ENCODE results near the gene SMG9.

DNA sequence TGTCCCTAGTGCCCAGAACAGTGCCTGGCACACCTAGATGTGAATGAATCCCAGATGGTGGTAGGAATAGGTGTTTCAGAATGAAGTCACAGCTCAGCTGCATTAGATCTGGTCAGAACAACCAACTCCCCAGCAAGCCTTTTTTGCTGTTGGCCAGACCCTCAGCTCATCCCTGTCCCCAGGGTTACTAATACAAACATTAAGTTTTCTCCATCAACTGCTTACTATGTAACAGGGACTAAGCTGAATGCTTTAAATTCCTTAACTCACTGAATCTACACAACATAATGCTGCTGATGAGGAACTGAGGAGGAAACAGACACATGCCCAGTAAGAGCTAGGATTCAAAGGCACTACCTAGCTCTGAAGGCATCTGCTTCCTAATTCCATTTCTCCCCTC, 18.8 kb downstream of the SMG9 start:
- TF ChIP-seq CTCF (IDR thresholded peaks at IDR 0.05; ENCODE audit: low read length) (no peak), EZH2 (optimal IDR thresholded peaks at IDR 0.05; ENCODE audit: low read depth, low read length) (no peak)

All from MM.1S (cell line).